Measurements from ENCODE around the gene CLDN14.
A peak's percentile ranks its signal among the peaks of the same experiment; 100 is the strongest.

Gene CLDN14

DNA sequence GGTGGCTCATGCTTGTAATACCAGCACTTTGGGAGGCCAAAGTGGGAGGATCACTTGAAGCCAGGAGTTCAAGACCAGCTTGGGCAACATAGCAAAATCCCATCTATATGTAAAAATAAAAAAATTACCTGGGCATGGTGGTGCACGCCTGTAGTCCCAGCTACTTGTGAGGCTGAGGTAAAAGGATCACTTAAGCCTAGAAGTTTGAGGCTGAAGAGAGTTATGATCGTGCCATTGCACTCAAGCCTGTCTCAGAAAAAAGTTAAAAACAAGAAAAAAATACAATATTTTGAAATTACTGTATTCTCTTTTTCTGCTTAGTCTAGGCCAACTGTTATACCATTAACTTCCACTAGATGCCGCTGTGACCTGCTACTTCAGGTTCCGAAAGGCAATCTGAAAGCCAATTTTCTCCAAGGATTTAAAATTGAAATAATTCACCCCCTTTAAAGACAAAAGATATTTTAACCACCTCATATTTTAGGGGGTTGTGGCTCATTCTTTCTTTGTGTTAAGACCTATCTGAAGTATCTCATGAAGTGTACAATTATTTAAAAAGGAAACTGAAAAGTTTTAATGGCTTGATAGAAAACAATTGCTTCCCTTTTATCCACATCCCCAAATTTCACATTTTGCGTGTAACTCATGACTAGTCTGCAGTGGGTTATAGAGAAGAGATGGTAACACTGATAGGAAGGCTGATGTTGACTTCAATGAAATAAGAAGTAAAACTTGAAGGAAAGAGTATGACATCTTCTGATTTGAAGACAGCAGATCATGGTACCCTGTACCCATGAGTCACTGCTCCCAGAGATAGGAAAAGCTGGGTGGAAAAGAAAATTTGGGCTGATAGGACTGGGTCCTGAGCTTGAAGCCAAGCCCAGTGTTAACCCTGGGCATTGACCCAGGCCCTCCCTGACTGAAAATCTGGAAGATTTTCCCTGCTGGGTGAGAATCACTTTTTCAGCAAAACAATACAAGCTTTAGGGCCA is 24.4 kb upstream of the CLDN14 start:
- no peak overlapping the region for H3K4me3 ChIP-seq (ENCODE audit: low read depth, low read length)
- no peaks in the 10 kb centered on the region for H3K79me2 ChIP-seq
- H3K36me3 ChIP-seq (ENCODE audit: control insufficient read depth, insufficient read depth, low read length), result no peaks in the 10 kb centered on the region
- no peaks in the 10 kb centered on the region for H3K9me3 ChIP-seq (ENCODE audit: control insufficient read depth, low read length)
- no peak overlapping the region for H3K4me2 ChIP-seq (ENCODE audit: low read length)
- H3K4me1 ChIP-seq, result peaks cover 8% of the 10 kb centered on the region
- H3K9ac ChIP-seq, result no peak overlapping the region
- peak overlapping the region; percentile 28 for H2AFZ ChIP-seq
- H3K27me3 ChIP-seq (ENCODE audit: control insufficient read depth, insufficient read depth, low read length), result no peaks in the 10 kb centered on the region
- TF ChIP-seq, protein P1, sequence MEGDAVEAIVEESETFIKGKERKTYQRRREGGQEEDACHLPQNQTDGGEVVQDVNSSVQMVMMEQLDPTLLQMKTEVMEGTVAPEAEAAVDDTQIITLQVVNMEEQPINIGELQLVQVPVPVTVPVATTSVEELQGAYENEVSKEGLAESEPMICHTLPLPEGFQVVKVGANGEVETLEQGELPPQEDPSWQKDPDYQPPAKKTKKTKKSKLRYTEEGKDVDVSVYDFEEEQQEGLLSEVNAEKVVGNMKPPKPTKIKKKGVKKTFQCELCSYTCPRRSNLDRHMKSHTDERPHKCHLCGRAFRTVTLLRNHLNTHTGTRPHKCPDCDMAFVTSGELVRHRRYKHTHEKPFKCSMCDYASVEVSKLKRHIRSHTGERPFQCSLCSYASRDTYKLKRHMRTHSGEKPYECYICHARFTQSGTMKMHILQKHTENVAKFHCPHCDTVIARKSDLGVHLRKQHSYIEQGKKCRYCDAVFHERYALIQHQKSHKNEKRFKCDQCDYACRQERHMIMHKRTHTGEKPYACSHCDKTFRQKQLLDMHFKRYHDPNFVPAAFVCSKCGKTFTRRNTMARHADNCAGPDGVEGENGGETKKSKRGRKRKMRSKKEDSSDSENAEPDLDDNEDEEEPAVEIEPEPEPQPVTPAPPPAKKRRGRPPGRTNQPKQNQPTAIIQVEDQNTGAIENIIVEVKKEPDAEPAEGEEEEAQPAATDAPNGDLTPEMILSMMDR (IDR thresholded peaks at IDR 0.05), result peak; percentile 77
- H3K27ac ChIP-seq, result no peak overlapping the region

GRCh38 chr21:36502365-36502764 is 22.4 kb upstream of the CLDN14 start:
- H3K79me2 ChIP-seq, result no peaks in the 10 kb centered on the region
- H3K27me3 ChIP-seq (ENCODE audit: control insufficient read depth, insufficient read depth, low read length), result no peaks in the 10 kb centered on the region
- H3K4me2 ChIP-seq (ENCODE audit: low read length), result no peak overlapping the region
- no peak overlapping the region for H3K27ac ChIP-seq
- no peak overlapping the region for H3K9ac ChIP-seq
- H3K4me1 ChIP-seq, result peaks cover 8% of the 10 kb centered on the region
- no peak overlapping the region for H3K4me3 ChIP-seq (ENCODE audit: low read depth, low read length)
- H3K36me3 ChIP-seq (ENCODE audit: control insufficient read depth, insufficient read depth, low read length), result no peaks in the 10 kb centered on the region
- TF ChIP-seq, protein P1 (IDR thresholded peaks at IDR 0.05), result no peak
- H2AFZ ChIP-seq, result no peak overlapping the region
- no peaks in the 10 kb centered on the region for H3K9me3 ChIP-seq (ENCODE audit: control insufficient read depth, low read length)

GRCh38 chr21:36501589-36501892 is 21.6 kb upstream of the CLDN14 start:
- H3K4me1 ChIP-seq, result peaks cover 8% of the 10 kb centered on the region
- H2AFZ ChIP-seq, result peak overlapping the region; percentile 53
- H3K36me3 ChIP-seq (ENCODE audit: control insufficient read depth, insufficient read depth, low read length), result no peaks in the 10 kb centered on the region
- H3K9me3 ChIP-seq (ENCODE audit: control insufficient read depth, low read length), result no peaks in the 10 kb centered on the region
- no peak overlapping the region for H3K9ac ChIP-seq
- no peak overlapping the region for H3K4me3 ChIP-seq (ENCODE audit: low read depth, low read length)
- H3K27me3 ChIP-seq (ENCODE audit: control insufficient read depth, insufficient read depth, low read length), result no peaks in the 10 kb centered on the region
- H3K79me2 ChIP-seq, result no peaks in the 10 kb centered on the region
- no peak overlapping the region for H3K4me2 ChIP-seq (ENCODE audit: low read length)
- TF ChIP-seq, protein P1 (IDR thresholded peaks at IDR 0.05), result no peak
- H3K27ac ChIP-seq, result no peak overlapping the region

DNA sequence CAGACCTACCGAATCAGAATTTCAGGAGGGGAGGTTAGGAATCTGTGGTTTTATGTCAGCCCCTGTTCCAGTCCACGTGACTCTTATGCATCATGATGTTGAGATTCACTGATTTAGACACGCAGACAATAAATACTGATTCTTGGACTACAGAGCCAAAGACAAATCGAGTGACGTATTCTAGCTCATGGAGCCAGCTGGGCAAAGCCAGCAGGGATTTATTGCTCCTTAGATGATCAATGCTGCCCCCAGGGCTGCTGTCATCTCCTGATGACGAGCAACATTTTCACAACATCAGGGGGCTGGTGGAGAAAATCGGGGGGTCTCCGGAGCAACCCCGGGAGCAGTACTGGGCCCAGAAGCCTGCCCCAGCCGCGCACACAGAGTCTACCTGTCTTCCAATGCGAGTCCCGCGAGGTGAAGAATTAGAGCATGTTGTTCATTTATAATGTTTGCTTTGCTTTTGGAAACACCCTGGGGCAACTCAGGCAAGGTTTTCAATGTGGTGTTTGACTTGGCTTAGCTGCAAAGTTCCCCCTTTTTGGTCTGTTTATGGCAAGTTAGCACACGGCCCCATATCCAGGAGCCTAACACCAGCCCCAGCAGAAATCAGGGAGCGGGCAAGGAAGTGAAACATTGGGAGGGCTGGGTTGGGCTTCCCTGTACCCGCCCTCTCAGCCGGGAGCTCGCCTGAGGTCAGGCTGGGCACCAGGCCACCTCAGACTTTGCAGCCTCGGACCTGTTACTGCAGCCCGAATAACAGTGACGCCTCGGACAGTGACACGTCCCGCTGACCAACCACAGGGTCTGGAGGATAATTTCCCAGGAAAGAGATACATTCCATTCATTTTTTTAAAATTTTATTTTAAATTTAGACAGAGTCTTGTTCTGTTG is 19.9 kb upstream of the CLDN14 start:
- Histone ChIP-seq H3K4me2 (ENCODE audit: low read length) (no peak overlapping the region), H3K79me2 (no peaks in the 10 kb centered on the region), H3K27me3 (ENCODE audit: control insufficient read depth, insufficient read depth, low read length) (no peaks in the 10 kb centered on the region), H3K4me1 (peaks cover 8% of the 10 kb centered on the region), H3K4me3 (ENCODE audit: low read depth, low read length) (no peak overlapping the region), H3K9me3 (ENCODE audit: control insufficient read depth, low read length) (no peaks in the 10 kb centered on the region), H2AFZ (no peak overlapping the region), H3K9ac (no peak overlapping the region), H3K36me3 (ENCODE audit: control insufficient read depth, insufficient read depth, low read length) (no peaks in the 10 kb centered on the region), H3K27ac (no peak overlapping the region)
- TF ChIP-seq, protein P1 (IDR thresholded peaks at IDR 0.05), result no peak
